GM19239 (cell line): ENCODE measurements around the gene FFAR1.

Experiments used
- DNase-seq: peaks from one replicate; pipeline ENCODE4 v3.0.0; 2011; ENCODE audit warnings: low spot score; ENCODE audit not compliant: insufficient read length
- FAIRE-seq: peaks from 2 replicates; lab custom pipeline; 2011; peaks lifted over from hg19 to GRCh38; lab: Jason Lieb, UNC

The FFAR1 gene

DNA sequence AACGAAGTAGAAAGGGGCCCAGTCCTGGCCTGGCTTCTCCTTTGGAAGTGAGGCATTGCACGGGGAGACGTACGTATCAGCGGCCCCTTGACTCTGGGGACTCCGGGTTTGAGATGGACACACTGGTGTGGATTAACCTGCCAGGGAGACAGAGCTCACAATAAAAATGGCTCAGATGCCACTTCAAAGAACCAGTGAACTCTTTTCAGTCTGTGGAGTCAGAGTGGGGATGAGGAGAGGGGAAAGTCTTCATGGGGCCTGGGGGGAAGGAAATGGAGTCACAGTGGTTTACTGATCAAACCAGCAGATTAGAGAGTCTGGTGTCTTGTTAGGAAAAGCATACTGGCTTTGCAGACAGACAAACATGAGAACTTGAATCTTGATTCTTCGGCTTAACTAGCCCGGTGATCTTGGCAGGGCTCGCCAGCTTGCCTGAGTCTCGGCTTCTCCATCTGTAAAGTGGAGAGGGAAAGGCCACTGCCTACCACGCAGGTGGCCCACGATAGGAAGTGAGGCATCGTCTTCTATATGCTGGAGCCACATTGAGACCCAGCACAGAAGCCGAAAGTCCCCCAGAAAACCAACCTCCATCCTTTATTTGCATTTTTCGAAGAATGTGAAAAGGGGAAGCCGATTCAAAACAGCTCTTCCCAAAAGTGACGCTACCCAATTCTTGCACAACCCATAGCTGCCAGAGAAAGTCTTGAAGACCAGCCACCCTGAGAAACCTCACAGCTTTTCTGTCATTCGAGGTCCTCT is at the start of gene FFAR1:
Gene FFAR1, plus strand, starts transcription at position 732 of the 759 bp plus-strand sequence. CDS start 3,650 bp downstream, outside the sequence.
- FAIRE-seq (peak; percentile 97), DNase-seq (peak; percentile 82)

DNA sequence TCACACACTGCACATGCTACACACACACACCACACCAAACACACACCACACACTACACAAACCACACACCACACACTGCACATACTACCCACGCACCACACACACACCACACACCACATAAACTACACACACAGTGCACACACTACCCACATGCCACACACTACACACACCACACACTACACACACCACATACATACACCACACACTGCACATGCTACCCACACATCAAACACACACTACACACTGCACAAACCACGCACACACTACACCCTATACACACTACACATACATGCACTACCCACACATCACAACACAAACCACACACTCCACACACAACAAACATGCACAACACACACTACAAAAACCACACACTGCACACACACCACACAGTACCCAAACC is 49.8 kb upstream of the FFAR1 start:
- DNase-seq (no peak), FAIRE-seq (no peak)

DNA sequence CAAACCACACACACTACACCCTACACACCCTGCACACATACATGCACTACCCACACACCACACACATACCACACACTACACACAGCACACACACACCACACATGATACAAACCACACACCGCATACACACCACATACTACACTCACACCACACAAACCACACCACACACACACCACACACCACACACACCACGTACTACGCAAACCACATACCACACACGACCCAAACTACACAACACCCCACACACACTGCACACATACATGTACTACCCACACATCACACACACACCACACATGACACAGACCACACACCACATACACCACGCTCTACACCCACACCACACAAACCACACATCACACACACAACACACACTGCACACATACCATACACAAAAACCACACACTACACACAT is 49.1 kb upstream of the FFAR1 start:
- FAIRE-seq (no peak), DNase-seq (no peak)

- no peak for FAIRE-seq
- no peak for DNase-seq
Measured at GRCh38 chr19:35299523-35300338, 48.0 kb upstream of the FFAR1 start.

DNA sequence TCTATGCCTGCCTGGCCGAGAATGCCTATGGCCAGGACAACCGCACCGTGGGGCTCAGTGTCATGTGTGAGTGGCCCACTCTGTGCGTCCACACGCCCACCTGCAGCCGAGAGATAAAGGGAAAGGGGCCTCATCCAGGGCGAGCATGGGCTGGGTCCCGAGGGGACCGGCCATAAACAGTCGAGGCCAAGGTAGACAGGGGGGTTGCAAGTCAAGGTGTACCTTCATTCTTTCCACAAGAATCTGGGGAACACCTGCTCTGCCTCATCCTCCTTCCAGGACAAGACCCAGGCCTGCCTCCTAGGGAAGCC is 47.4 kb upstream of the FFAR1 start:
- DNase-seq (no peak), FAIRE-seq (no peak)

DNA sequence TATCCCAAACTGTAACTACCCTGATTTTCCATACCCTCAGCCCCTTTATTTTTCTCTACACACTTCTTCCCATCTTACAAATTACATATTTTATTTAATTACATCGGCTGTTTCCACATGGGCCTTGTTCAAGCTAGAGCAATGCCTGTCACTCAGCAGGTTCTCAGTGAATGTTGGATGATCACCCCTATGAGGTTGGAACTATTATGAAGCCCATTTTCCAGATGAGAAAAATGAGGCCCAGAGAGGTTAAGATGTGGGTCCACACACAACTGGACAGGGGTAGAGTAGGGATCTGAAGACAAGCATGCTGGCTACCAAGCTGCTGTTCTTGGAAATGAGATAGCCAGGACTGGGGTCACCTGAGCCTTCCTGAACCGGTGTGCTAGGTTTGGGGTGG is 45.7 kb upstream of the FFAR1 start:
- FAIRE-seq (no peak), DNase-seq (no peak)

- no peak for DNase-seq
- no peak for FAIRE-seq
Measured at GRCh38 chr19:35302446-35302845, 45.3 kb upstream of the FFAR1 start.

GRCh38 chr19:35303357-35303915 is 44.3 kb upstream of the FFAR1 start:
- DNase-seq, result no peak
- no peak for FAIRE-seq

DNA sequence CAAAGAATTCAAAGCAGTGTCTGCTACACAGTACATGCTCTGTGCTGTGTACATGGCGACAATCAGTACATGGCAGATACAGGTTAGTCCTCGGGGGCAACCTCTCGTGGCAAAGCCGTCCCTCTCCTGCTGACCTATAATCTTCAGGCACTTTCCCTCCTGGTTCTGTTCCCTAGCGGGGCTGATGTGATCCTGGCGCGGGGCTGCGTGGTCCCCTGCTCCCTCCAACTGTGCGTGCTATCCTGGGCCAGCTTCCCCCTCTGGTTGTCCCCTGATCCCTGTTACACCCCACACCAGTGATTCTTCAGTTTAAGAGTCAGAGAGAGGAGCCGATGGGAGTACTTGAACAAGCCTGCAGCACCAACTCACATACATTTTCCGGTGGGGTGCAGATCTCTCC is 43.7 kb upstream of the FFAR1 start:
- no peak for FAIRE-seq

DNA sequence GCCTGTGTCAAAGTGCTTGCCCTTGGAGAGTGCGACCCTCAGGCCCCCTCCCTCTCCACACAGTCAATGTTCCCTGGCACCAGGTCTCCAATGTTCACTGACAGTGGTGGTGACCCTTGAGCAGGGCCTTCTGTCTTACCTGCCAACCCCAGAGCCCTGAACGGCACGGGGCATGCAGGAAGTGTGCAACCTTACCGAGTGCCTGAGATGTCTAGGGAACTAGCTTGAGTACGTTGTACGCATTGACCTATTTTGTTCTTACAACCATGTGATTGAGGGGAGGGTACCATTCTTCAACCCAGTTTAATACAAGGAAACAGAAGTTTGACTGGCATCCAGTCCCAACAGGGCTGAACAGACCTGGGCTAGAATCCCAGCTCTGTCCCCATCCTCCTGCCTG is 42.5 kb upstream of the FFAR1 start:
- FAIRE-seq, result no peak
- no peak for DNase-seq

More for the DNA sequence above, 43.7 kb upstream of the FFAR1 start:
- DNase-seq, result no peak

DNA sequence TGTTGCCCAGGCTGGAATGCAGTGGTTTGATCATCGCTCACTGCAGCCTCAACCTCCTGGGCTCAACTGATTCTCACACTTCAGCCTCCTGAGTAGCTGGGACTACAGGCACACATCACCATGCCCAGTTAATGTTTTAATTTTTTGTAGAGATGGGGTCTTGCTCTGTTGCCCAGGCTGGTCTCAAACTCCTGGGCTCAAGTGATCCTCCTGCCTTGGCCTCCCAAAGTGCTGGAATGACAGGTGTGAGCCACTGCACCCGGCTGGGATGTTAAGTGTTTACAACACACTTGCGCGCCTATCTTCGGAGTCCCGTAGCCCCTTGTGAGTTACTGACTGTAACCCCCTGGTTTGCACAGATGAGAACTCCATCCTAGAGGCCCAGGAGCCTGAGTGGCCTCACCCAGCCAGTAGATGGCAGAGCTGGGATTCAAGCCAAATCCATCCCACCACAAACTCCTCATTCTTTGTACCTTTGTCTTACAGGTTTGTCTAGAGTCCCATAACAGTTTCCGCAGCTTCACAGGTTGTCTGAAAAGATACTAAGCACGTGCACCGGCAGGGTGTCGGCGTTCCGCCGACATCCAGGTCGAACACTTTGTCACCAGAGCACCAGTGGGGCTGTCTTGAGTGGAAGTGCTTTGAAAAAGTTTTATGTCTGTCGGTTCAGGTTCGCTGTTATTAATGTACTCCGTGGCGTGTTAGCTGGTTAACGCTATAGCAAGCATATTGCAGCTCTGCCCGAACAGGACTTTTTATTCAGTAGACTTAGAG is 41.0 kb upstream of the FFAR1 start:
- FAIRE-seq, result peak; percentile 83
- DNase-seq, result peak; percentile 59

DNA sequence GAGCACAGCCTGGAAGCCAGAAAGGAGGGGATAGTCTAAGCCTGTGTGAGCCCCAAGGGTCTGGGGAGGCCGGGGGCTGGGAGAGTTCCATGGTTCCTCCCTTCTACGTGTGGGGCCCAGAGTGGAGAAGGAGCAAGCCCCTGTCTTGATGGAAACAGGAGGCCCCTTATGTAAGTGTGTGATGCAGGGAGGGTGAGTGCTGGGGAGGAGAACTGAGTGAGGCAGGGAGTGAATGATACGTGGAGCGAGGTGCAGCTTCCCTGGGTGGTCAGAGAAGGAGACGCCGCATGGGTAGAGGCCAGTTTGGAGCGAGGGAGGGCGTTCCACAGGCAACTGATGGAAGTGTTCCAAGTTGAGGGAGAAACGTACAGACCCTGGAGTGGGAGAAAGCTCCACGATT is 39.8 kb upstream of the FFAR1 start:
- DNase-seq, result no peak
- FAIRE-seq, result no peak

GRCh38 chr19:35308910-35309309 is 38.8 kb upstream of the FFAR1 start:
- FAIRE-seq, result no peak
- DNase-seq, result no peak

- FAIRE-seq (no peak), DNase-seq (no peak)
Measured at GRCh38 chr19:35309481-35310279, 38.0 kb upstream of the FFAR1 start.

DNA sequence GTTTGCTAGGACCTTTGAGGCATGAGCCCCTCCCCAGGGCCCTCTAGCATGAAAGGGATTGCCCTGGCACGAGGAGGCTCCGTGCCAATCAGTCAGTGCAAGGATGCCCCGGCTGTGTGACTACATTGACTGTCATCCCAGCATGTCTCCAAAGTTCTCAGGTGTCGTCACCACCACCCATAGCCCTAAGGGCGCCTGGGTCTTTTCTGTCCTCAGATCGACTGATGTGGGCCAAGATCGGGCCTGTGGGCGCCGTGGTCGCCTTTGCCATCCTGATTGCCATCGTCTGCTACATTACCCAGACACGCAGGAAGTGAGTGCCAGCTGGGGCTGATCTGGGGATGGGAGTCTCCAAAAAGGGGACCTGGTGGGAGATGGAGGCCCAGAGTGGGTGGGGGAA is 37.4 kb upstream of the FFAR1 start:
- no peak for FAIRE-seq

GRCh38 chr19:35310811-35311465 is 36.8 kb upstream of the FFAR1 start:
- no peak for FAIRE-seq
- DNase-seq, result no peak

More for the DNA sequence above, 37.4 kb upstream of the FFAR1 start:
- DNase-seq, result no peak

DNA sequence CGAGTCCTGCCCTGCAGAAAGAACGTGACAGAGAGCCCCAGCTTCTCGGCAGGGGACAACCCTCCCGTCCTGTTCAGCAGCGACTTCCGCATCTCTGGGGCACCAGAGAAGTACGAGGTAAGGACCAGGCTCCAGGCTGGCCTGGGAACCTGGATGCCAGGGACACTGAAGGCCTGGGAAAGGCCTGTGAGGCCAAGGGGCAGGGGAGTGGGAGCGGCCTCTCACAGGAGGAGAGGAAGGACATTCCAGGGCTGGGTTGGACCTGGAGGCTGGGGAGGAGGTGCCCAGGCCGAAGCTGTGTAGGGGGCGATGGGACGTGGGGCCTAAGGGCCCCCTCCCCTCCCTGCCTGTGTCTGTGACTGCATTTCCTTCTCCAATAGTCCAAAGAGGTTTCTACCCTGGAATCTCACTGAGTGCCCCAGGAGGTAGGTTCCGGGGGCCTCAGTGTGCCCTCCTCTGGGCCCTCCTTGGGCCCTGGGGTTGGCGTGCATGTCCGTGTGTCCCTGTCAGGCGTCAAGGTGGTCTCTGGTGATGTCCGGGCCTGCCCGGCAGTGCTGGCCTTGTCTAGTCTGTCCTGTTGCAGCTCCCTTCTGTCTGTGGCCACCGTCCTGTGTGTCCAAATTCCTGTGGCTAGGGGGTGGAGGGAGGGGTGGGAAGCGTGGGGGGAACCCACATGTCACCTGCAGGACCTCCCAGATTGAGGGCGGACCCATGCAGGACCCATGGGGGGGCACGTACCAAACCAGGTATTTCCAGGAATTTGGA is 35.6 kb upstream of the FFAR1 start:
- FAIRE-seq (no peak), DNase-seq (no peak)

DNA sequence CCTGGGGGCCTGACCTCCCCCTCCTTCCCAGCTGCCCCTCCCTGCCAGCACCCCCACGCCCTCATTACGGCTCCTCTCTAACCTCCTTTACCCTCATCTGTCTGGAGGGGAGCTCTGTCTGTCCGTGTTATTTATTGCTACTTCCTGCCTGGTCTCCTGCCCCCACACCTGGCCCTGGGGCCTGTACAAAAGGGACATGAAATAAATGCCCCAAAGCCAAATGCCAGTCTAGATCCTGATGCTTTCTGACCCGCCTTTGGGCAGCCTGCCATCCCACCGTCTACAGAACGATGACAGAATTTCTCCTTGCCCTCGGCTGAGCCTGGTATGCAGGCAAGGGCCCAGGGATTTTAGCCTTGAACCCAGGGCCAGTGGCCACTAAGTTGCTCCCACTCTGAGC is 34.1 kb upstream of the FFAR1 start:
- DNase-seq, result no peak

DNA sequence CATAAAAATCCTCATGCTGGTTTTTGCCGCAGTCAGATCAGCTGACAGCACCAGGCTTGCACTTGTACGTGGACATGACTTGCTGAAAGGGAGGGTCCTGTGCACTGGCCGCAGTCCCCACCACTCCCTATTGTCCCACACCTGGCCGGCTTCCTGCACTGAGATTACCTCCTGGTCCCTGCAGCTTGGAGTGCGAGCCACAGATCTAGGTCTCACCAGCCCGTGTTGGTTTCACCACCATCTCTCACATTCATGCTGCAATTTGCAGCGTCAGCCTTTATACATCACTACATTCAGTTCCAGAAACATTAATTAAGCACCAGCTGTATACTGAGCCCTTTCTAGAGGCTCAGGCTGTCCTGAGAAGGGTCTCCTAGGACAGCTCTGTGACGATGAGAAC is 33.7 kb upstream of the FFAR1 start:
- DNase-seq (no peak), FAIRE-seq (no peak)

More for the DNA sequence above, 34.1 kb upstream of the FFAR1 start:
- no peak for FAIRE-seq
